ENCODE results near the gene UGT1A8.

UGT1A8 gene

DNA sequence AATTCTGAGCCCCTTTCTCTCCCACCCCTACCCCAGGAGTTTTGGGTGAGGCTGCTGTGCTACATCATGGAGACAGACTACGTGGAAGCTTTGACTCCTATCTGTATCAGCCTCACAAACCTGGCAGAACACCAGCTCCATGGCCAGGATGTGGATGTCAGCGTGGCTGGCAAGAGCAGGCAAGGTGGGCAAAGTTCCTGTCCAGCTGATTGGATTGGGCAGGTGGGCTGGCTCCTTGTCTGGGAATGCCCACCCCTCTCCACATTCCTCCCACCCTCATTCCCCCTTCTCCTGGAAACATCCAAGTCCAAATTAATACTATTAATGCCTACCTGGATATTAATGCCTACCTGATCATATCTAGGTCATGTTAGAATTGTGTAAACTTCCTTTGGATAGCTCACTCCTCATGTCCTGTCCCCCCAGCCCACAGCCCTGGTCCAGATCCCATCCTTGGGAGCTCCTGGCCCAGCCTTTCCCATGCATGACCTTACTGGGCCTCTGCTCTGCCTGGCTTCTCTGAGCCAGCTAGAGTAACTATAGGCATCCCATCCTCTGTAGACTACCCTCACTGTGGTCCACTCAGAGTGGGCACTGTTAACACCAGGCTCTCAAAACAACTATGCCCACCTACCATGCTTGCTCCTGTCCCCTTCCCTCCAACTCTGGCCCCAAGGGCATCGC, 184.8 kb downstream of the UGT1A8 start:
- DNase-seq (ENCODE audit: low read depth) = no peak

DNA sequence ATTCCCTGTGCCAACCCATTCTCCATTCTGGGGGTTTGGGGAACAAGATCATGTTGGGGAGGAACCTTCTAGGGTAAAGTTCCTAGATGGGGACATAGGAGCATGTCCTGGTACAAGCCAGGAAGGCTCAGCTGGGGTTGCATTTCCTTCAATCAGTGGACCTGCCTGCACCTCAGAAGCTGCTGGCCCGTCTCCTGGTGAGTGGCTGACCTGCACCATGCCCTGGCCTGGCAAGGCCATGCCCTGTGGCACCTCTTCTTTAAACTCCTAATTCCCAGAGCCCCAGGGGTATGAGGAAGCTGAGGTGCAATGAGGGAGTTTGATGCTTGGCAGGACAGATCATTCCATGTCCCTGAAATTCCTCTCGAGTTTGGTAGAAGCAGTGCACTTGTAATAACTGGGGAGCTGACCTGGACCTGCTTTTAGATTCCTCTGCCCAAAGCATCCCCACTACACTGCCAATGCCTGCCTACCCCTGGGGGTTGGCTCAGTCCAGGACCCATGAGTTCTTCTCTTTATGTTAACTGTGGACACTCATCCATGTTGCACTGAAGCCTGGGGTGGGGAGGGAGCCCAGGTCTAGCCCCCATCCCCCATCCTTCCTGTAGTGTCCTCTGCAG, 186.0 kb downstream of the UGT1A8 start:
- no peak for DNase-seq (ENCODE audit: low read depth)

DNA sequence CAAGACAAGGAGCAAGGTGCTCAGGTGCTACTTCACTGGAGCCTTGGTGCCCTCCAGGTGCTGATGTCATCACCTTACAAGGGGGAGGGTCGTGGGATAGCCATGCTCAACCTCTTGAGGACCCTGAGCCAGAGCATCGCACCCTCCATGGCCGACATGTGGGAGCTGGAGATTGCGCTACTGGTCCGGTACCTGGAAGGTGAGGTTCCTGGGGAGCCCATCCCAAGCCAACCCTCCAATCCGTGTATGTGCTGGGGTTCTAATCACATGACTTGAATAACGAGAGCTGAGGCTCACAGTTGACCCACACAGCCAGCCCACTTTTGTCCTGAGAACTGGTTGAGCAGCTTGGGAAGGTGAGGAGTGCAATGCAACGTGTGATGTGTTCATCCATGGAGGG, 186.6 kb downstream of the UGT1A8 start:
- DNase-seq (ENCODE audit: low read depth) = no peak

DNA sequence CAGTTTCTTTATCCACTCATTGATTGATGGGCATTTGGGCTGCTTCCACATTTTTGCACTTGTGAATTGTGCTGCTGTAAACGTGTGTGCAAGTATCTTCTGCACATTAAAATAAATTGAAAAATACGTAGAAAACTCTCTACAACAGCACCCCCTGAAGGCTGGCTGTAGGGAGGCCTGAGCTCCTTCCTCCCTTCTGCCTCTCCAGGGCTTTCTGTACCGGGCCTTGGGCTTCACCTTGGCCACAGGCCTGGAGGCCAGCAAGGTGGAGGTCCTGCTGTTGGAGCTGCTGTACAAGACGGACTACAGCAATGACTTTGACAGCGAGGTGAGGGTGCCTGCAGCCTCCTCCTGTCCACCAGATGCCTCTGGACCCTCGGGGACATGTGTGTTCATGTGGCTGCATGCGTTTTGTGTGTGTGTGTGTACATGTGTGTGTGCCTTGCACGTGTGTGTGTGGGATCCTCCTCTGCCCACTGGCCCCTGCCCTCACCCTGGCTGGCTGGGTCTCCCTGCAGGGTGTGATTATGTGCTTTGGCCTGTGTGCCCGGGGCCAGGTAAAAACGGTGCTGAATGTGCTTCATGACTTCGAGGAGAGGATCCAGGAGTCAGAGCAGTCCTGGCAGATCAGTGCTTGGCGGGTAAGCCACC, 189.9 kb downstream of the UGT1A8 start:
- no peak for DNase-seq (ENCODE audit: low read depth)

DNA sequence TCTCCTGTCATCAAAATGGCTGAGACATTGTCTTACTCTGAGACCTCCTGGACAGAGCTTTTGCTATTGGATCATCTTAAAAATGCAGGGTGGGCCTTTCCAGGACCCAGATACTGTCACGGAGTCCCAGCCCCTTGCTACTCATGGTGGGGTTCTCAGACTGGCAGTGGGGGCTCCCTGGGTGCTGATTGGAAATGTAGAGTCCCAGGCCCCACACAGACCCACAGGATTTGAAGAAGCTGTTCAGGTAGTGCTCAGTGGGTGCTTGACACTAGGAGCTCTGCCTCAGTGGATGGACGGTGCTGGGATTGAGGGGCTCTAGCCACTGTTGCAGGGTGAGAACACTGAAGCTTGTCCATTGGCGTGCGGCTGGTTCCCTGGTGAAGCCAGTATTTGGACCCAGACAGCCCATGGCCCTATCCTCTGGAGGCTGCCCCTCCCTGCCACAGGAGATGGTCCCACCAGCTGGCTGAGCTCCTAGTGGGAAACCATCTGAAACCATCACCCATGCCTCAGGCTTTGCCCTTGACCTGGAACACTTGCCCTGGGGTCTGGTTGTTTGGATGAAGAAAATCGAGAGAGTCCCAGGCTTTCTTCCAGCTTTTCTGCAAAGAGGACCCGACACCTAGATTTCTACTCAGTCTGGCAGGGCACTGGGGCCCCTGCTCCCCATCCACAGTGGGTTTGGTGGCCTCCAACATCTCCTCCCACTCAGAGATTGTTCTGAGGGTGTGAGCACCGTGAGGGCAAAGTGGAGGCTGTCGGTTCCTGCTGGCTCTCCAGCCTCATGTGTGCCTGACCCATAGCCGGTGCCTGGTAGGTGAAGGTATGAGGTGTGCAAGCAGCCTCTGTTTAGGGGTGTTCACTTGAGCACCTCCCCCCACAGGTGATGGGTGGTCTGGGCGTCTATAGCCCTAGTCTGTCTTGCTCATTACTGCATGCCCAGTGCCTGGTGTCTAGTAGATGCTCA, 190.8 kb downstream of the UGT1A8 start:
- DNase-seq (ENCODE audit: low read depth) = no peak

DNA sequence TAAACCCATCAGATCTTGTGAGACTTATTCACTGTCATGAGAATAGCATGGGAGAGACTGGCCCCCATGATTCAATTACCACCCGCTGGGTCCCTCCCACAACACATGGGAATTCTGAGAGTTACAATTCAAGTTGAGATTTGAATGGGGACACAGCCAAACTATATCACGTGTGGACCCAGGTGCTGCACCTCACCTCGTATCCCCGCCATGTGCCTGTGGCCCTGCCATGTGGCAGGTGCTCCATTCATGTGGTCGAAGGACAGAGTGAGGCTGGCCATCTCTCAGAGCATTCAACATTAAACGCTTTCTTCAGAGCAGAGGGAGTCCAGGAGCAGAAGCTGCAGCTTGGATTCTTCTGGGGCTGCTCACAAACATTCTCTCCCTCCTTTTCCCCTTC, 193.0 kb downstream of the UGT1A8 start:
- DNase-seq (ENCODE audit: low read depth) = no peak

DNA sequence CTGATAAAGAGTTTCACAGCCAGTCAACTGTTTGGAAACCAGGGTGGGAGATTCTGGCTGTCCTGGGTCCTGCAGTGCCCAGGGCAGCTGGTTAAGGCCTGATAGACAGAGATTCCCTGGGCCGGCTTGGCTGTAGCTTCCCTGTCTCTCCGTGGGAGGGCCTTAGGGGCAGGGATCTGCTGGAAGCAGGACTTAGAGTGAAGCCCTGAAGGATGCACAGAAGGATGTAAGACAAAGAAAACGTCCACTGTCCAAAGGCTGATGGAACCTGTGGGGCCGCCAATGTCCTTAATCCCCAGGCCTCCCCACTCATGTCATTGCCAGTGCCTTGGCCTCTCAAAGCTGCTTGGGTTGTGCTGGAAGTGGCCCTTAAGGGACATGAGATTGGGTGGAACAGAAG, 193.7 kb downstream of the UGT1A8 start:
- DNase-seq (ENCODE audit: low read depth) = no peak

DNA sequence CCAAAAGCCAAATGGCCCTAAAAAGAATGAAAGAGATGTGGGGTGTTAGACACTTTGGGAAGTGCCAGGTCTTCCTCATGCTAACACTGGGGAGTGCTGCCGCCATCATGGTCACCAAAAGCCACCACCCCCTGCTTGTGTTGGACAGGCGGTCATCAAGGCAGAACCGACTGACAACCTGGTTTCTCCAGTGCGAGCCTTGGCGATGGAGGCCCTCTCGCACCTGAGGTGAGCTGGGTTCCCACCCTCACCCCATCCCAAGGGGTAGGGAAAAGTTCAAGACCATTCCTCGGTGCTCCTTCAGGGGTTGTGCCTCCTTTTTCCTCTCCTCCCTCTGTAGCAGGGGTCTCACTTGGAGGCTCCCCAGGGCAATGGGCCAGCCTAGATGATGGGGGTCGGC, 194.3 kb downstream of the UGT1A8 start:
- DNase-seq (ENCODE audit: low read depth) = no peak

DNA sequence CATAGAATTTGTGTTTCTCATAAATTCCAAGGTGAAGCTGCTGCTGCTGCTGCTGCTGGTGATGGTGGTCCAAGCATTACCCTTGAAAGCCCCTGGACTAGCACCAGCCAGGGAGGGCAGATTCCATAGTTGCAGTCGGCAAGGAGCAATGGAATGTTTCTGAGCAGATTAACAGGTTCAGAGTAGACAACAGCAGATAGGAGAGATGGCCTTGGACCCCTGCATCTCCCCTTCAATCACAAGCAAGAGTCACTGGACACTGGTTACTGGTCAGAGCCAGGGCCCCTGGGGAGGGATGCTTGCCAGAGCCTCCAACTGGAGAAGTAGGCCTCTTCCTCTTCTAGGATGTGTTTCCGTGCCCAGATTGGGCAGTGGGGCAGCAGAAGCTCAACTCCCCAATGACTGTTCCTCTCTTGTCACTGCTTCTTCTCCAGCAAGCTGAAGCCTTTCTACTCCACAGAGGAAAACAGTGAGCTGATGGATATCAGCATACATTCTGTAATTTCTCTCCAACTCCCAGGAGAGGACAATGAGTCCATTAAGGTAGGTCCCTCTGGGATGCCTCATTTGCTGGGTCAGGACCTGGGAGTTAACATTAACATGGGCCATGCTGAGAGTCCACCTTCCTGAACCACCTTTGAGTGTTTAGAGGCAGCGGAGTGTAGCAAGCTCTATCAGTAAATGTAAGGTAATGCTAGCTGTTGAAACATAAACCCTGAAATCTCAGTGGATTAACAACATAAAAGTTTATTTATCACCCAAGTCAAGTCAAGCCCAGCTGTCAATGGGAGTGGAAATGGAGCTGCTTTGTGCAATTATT, 196.0 kb downstream of the UGT1A8 start:
- no peak for DNase-seq (ENCODE audit: low read depth)

DNA sequence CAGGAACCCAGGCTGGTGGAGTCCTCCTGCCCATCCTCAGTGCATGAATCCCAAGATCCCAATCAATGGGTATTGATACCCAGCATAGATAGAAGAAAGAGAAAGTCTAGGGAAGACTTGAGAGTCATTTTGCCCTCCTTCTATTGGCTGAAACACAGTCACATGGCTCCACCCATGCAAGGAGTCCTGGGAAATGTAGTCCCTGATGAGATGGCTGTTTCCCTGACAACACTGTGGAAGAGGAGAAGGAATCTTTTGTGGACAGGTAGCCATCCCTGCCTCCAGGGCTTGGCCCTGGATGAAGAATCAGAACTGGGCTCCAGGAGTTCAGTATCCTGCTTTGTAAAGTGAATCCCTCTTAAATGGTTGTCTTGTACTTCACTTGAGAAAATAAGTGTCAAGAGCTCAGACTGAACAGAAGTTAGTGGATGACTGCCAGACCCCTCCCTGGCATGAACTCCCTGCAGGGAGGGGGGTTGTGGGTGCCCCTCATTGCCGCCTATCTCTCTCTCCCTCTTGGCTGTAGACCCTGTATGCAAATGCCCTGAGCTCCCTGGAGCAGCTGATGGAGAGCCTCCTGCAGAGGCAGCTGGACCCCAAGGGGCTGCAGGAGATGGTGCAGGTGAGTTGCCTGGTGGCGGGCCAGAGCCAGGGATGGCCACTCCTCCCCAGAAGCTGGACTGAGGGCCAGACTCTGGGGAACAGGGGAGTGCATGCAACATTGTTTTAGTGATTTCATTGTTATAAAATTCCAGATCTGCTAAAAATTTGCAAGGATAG, 196.8 kb downstream of the UGT1A8 start:
- DNase-seq (ENCODE audit: low read depth) = no peak

DNA sequence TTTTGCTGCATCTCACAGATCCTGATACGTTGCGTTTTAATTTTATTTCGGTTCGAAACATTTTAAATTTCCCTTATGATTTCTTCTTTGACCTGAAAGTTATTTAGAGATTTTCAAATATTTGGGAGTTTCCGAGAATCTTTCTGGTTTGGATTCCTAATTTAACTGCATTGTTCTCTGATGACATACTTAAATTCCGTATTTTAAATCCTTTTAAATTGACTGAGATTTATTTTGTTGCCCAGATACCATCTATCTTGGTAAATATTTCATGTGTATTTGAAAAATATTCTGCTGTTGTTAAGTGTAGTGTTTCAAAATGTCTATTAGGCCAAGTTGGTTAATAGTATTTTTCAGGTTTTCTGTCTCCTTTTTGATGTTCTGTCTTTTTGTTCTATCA, 198.4 kb downstream of the UGT1A8 start:
- no peak for DNase-seq (ENCODE audit: low read depth)

DNA sequence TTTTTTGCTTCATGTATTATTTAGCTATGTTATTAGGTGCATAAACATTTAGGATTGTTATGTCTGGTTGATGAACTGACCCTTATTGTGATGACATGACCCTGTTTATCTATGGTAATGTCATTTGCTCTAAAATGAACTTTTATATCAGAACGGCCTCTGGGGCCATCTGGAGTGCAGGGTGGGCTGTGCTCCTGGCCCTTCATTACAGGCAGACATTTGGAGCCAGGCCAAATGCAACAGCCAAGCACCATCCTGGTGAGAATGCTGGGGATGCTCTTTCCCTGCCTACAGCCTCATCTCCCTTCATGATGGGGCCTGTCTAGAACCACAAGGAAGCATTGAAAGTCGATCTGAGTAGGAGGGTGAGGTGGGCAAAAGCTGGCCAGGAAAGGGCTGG, 198.9 kb downstream of the UGT1A8 start:
- DNase-seq (ENCODE audit: low read depth) = no peak

DNA sequence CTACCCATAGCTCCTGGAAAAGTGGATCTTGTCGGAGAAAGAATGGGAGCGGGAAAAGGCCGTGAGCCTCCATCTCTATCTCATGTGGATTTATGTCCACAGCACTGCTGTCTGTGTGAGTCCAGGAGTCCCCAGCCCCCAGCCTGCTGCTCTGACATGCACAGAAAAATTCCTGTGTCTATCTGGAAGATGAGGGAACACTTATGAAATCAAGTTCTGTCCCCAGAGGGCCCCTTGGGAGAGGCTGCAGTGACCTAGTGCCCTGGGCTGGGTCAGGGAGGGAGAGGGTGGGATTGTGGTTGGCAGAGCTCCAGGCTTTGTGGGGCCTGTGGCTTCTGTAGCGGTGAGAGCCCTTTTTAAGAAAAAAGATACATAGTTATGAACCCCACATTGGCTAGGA, 199.3 kb downstream of the UGT1A8 start:
- DNase-seq (ENCODE audit: low read depth) = no peak

DNA sequence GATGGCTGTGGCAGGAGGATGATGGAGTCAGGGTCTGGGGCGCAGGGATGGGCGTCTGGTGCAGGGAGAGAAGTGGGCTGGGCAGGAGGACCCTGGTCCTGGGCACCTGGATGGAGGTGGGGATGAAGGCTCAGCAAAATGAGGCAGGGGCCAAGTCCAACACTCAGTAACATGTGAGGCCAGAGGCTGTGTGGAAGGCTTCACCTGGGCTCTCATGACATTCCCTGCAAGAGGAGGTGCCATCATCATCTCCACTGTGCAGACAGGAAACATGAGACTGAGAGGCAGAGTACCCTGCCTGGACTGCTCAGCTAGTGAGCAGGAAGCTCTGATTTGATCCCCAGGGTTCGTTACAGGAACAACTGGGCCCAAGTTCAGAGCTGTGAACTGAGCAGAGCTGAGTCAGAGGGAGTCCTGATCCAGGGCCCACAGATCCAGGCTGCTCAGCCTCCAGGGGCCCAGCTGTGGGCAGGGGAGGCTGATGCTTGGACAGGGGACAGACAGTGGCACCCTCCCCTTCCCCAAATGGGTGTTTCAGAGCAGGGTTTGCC, 200.0 kb downstream of the UGT1A8 start:
- DNase-seq (ENCODE audit: low read depth) = no peak

DNA sequence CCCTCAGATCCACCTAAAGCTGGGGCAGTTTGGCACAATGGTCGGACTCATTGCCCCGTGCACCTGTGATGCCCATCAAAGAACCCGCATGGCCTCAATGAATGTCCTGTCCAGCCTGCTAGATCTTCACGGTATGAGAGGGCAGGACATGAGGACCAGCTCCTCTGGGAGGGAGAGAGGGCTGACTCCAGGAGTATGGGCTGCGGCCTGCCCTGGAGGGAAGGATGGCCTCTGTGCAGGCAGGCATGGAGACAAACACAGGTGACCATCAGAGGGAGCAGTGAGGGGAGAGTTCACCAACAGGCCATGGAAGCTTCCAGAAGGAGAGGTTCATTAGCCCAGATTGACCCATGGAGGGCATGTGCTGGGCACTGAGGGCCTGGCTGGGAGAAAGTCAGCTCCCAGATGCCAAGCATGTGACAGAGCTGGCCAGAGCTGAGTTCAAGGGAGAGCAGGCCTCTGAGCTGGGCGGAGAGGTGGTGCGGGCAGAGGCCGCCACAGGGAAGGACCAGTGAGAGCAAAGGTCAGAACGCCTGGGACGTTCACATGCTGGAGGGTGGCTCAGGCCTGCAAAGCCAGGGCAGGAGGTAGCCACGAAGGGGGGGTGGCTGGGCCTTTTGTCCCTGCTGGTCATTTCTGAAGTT, 200.7 kb downstream of the UGT1A8 start:
- no peak for DNase-seq (ENCODE audit: low read depth)

DNA sequence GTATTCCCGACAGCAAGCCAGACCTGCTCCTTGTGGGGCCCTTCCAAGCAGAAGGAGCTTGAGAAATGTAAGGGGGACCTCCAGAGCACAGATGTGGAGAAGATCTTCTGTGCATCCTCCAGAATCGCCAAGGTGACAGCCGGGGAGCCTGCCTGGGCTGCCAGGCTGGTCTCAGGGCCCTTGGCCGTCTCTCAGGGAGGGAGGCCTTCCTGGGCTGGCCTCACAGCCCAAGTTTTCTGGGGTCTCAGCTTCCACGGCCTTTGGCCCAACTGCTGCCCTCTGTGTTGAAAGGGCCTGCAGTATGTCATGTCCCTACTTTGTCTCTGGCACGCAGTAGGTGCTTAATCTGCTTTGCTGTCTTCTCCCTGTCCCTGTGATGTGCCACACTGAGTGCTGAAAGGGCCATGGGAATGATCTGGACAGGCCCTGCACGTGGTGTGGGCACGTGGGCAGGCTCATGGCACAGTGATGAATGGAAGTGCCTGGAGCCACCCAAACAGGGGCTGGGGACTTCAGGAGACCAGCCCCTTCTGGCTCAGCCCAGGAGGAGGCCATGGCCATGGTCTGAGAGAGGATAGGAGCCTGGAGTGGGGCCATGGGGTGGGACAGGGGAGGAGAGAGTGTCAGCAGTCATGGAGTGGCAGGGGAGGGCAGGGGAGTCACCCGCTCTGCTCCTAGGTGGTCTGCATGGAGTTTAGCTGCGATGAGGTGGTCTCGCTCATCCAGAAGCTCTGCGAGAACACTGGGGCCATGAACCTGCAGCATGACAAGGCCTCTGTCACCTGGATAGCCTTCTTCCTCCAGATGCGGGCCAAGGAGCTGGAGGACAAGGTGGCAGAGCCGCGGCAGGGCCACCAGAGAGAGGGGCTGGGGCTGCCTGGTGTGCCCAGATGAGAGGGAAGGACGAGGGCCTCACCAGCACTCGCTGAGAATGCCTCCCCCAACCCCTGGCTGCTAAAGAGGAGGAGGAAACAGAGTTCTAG, 201.5 kb downstream of the UGT1A8 start:
- DNase-seq (ENCODE audit: low read depth) = no peak

DNA sequence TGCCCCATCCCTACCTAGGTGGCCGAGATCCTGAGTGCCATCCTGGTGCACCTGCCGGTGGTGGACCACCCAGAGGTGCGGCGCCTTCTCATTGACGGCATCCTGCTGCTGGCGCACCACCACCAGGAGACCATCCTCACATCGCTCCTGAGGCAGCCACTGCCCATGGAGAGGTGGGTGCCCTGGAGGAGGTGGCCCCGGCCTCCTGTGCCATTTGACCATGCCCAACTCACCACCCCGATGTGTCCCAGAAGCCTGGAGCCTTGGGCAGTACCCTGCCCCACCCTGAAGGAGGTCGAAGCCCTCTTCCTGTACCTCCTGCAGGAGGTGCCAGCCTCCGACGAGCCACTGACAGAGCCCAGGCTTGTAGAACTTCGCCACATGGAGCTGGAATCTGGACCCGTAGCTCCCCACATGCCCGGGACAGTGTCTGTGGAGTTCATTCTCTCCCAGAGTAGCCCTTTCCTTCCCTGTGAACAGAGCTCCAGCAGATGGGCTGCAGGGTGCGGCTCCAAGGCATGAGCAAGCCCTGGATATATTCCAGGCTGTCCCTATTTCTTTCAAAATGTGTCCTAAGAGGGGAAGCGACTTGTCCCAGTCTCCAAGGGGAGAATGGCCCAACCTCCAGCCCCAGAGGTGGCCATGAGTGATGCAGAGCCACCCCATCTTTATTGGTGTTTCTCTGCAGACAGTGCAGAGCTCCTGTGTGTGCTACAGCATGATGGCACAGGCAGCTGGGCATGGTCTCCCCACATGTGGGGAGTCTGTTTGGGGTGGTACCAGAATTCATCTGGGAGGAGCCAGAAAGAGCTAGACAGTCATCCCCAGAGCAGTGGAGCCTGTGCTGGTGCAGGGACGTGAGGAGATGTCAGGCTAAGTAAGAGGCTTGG, 202.7 kb downstream of the UGT1A8 start:
- no peak for DNase-seq (ENCODE audit: low read depth)

DNA sequence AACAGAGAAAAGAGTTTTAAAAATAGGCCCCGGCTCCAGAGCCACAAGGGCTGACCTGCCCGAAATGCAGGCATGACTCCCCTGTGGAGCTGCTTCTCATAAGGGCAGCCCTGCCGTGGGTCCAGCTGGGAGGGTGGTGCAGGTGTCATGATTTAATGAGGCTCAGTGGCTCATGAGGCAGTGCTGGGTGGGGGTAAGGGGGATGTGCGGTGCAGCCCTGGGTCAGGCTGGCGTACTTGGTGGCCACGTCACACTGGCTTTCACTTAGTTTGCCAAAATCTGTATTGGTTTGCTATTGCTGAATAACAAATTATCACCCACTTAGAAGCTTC, 203.3 kb downstream of the UGT1A8 start:
- no peak for DNase-seq (ENCODE audit: low read depth)

Data from activated T-cell treated with anti-CD3 and anti-CD28 coated beads for 48 hours (primary cell).